Left renal pelvis (tissue), 4 donors: ENCODE measurements around the gene SDCCAG8. TPM values are rescaled to one million over a fixed set of nuclear protein-coding genes. Genes with fewer than 3 reads are reported as not detected.
A peak's percentile ranks its signal among the peaks of the same experiment; 100 is the strongest.

Experiments used
- DNase-seq, 4 donors: peaks; one replicate each; pipeline ENCODE4 v3.0.0-alpha.2; 2013; ENCODE audit warnings: low read depth in 4 of 4, low spot score in 3 of 4
- polyA plus RNA-seq, 4 donors: library from polyadenylated mRNA; unstranded; fragments of 120-200 nt; gene quantifications; one replicate each; pipeline ENCODE4 v1.2.1, GENCODE V29; 2013; ENCODE audit not compliant: insufficient read length in 4 of 4

The SDCCAG8 gene
- polyA plus RNA-seq, 4 donors, result 39.2 to 44.0 (median 42.4) TPM

DNA sequence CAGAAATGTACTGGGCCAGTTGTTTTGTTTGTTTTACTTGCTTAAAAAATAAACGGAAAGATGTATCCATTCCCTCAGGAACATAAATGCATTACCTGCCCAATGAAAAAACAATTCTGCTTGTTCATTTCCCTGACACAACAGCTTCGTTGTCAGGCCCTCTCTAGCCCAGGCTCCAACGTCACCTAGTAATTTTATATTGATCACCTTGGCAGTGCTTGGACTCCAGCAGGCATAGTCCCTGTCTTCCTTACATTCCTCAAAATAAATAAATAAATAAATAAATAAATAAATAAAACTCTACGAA lies 2.0 kb upstream of the SDCCAG8 start:
- no peak for DNase-seq

DNA sequence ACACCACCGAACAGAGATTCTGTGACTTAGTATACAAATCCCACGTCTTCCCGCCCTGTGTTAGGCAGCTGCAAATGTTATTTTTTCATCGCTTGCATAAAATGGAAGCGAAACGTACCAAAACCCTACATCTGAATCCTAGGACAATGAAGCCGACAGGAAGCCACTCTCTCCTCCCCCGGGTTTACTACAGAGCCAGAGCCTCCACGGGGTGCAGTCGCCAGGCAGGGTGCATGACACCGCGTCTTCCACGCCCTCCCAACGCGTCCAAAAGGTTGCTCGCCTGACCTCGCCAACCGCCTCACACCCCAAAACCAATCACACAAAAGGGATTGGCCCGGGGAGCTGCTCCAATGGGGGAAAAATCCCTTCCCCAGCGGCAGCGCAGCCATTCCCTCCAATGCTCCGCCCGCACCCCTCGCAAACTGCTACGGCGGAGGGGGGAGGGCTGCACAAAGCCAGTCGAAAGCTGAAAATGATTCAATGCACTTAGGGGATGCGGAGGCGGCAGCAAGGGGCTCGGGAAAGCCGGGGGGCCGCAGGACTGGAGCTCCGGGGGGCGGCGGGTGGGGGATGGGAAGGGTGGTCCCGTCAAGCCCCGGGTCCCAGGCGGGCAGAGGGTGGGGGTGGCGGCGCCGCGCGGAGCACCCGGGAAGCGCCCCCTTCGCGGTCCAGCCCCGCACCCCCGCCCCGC lies 1.5 kb upstream of the SDCCAG8 start:
- peak in 2 of 4 donors; percentile 43 to 50 for DNase-seq

DNA sequence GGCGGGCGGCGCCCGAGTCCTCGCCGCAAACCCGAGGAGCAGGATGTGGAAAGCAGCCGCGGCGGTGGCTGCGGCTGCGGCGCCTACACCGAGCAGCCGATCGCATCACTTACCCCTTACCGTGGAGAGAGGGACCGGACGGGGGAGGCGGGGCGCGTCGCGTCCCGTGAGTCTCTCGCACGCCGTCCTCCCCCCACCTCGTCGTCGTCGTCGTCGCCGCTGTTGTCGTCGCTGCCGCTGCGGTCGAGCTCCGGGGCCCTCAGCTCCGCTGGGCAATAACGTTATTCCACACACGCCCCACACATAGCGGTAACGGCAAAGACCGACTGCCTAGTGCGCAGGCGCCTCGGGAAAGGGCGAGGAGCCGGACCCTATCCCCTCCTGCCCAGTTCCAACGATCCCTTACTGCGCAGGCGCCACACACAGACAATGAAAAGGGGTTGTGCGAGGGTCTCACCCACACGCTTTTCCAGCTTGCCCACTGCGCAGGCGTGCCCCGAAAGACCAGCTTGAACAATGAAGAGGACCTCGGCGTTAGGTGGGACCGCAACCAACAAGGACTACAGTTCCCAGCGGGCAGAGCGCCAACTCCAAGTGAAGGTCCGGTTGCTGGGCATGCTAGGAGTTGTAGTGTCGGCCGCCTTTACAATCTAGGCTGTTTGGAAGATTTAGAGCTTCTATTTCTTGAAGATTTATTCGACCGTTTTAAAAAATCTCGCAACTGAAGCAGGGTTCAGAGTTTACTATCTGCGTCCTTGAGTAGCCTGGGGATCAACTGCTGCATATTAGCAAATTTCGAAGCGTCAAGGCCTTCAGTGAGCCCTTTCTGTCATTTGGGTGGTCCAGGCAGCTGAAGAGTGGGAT lies 682 bp upstream of the SDCCAG8 start, which contains the start of gene CEP170:
TSS of gene CEP170 (minus strand) at position 355 of the 864 bp plus-strand sequence. CDS start 30,001 bp downstream, outside the sequence.
- DNase-seq, result peak; percentile 97 to 99 (median 98)

DNA sequence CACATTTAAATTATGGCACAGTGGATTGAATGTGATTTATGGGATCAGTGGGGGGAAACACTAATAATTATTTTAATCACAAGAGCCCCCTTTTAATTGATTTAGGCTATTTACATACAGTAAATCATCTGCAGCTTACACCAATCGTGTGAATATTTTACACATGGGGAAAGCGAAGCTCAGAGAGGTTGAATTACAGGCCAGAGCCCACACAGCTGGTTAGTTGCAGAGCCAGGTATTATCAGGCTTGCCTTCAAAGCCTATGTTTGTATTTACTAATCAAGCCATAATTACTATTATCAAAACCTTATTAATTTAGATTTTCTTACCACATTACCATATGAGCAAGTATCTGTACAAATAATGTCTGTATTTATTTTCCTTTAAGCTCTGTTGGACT lies 749 bp downstream of the SDCCAG8 start:
- no peak for DNase-seq

DNA sequence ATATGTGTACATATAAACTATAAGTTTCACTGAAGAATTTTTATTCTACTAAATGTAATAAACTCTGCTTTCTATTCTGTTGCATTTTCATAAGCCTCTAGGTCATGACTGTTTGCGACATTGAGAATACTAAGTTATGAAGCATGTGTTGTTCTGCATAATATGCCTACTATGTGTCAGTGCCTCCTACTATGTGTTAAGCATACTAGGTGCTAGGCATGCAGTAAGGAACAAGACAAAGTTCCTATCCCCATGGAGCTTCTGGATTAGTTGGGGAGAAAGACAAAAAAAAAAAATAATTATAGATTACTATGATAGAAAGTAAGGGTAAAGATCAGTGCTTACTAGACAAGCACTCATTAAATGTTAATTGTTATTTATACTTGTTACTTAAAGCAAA lies 1.3 kb downstream of the SDCCAG8 start:
- DNase-seq, result no peak

DNA sequence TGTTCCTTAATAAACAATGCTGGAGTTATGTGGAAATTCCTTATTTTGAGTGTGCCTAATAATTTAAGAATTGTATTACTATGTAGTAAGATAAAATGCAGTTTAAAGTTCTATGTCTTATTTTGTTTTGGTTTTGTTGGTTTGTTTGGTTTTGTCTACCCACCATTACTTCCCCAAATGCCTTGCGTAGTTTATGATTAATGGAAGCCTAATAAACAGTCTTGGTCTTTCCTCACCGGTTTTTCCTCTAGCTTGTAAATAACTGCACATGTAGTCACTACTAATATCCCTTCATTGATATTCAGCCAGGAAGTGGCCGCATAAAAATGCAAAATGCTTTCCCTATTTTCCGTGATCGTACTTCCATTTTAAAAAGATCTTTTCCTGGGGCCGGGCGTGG lies 2.9 kb downstream of the SDCCAG8 start:
- DNase-seq, result no peak

DNA sequence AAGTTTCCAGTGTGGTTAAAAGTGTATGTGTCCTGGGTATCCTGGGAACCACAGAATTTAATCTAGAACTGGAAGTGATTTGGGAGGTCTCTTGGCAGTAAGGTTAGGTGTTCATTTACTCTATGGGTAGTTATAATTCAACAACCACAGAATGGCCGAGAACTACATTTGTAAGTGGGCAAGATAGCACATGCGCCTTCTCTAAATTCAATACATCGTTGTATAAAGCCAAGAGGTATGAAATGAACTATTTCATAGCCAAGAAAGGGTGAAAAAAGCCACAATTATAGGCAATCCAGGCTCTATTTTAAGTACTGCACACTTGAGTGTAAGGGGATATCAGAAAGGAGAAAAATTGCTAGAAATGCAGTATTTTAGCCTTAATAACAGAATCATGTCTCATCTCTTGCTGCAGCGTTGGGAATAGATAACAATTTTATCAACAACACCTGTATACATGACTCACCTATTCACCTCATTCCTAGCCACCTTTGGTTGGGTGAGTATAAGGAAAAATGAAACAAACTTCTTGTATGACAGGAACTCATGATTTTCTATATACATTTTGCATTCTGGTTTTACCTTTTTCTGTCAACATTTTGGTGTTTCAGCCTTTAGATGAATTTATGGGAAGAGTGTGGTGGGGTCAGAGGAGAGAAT lies 4.5 kb downstream of the SDCCAG8 start:
- DNase-seq, result no peak

DNA sequence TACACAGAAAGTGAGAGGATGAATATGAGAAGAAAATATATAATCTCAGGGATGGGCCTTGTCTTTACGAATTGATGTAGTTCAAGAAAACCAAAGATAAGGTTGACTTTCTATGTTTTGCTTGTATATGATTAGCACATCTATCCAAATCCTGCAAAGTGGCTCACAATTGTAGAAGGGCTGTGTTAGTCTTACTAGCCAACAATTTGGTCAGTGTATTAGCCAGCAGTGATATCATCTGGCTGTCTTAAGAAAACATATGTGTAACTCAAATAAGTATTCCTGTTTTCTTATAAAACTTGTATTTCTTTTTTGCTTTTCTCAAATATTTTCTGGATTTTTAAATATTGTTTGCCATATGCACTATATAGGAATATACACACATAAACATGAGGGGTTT lies 5.5 kb downstream of the SDCCAG8 start:
- DNase-seq, result no peak

DNA sequence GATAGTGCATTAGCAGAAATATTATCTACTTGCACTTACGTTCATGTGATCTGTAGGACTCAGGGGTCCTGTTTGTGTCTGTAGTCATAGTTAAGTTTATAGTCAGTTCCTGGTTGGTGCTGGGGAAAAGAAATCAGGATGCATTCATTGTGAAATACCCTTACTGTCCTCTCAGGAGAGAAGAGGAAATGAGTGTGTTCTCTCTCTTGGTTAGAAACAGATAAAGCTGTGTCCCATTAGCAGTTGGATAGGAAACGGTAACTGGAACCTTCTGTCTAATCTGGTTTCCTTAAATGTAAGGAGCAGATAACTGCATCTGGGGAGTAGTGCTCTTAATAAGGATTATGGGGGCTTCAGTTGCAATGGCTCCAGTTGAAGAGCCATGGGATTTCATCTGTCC lies 8.9 kb downstream of the SDCCAG8 start:
- no peak for DNase-seq

DNA sequence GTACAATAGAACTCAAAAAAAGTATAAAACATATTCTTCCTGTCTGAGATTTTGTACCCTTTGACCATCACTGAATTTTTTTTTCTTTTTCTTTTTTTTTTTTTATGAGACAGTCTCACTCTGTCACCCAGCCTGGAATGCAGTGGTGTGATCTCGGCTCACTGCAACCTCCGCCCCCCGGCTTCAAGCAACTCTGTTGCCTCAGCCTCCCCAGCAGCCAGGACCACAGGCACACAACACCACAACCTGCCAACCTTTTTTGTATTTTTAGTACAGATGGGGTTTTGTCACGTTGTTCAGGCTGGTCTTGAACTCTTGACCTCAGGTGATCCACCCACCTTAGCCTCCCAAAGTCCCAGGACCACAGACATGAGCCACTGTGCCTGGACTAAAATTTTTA lies 10.4 kb downstream of the SDCCAG8 start:
- DNase-seq, result no peak

DNA sequence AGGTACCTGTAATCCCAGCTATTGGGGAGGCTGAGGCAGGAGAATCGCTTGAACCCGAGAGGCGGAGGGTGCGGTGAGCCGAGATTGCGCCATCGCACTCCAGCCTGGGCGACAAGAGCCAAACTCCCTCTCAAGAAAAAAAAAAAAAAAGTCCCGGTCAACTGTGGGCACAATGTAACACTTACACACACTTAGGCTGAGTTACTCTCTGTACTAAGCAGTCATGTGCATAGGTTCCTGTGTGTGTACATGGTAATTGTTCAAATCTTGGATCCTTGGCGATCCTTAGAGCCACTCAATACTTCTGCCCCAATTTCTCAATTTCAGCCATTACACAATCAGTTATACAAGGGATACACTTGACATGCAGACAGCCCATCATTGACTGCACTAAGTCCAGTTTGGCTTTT lies 11.6 kb downstream of the SDCCAG8 start:
- no peak for DNase-seq

DNA sequence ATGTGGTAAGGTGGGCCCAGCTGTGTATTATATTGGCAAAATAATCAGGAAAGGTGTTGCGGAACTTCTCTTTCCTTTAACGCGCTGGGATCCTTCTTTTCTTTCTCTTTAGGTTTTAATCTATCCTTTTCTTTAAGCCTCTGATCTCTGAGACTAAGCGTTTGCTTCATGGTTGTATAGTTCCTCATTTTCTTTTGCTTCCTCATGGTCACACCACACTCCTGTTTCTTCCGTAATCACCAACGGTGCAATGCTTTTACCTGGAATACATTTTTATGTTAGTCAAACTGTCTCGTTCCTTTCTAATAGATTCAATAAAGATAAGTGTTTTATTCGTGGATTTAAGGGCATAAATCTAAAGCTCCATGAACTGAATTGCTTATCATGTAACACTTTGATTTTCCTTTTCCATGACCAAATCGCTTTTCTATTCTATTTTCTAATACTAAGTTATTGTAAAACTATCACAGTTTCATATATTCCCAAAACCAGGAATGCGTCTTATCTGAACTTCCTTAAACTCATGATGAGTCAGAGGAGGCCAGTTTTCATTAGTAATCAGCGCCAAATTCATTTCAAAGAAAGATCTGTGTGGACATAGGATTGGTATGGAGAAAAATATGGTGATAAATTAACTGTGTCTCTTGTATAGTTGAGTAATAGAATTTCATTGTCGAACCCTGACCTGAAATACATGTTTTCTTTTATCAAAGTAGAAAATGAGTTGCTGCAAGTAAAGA lies 12.2 kb downstream of the SDCCAG8 start:
- DNase-seq, result no peak

DNA sequence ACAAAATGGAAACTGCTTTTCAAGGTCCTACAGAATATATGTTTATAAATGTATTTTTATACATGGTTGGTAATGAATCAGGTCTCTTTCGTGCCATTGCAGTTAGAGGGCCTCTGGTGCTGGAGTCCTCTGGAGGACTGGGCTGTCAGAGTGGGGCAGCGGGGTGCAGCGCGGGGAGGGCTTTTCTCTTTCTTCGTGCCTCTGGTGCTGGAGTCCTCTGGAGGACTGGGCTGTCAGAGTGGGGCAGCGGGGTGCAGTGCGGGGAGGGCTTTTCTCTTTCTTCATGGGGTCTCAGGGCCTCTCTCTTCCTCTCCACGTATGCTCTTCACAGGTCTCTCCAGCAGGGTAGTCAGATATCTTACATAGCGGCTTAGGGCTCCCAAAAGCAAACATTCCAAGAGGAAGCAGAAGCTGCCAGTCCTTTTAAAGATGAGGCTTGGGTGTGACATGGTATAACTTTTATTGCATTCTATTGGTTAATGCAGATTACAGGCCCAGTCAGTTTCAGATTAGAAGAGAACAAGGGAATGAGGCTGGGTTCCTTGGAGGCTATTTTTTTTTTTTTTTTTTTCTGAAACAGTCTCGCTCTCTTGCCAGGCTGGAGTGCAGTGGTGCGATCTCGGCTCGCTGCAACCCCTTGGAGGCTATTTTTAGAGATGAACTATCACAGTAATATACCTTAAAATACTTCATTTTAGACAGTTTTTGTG lies 13.1 kb downstream of the SDCCAG8 start:
- DNase-seq, result no peak

DNA sequence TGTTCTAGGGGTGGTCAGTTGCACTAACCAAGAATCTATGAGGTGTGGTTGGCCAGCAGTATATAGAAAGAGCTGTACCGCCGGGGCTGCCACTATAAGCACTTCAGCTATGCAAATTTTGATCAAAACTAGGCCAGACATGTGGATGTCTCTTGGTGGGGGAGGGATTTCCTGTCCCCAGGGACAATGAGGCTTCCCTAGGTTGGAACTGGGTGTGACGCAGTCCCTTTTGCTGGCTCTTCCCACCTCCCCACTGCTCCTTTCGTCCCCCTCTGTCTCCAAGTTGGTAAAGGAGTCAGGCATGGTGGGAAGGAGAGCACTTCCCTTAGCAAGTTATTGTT lies 13.6 kb downstream of the SDCCAG8 start:
- DNase-seq, result no peak

DNA sequence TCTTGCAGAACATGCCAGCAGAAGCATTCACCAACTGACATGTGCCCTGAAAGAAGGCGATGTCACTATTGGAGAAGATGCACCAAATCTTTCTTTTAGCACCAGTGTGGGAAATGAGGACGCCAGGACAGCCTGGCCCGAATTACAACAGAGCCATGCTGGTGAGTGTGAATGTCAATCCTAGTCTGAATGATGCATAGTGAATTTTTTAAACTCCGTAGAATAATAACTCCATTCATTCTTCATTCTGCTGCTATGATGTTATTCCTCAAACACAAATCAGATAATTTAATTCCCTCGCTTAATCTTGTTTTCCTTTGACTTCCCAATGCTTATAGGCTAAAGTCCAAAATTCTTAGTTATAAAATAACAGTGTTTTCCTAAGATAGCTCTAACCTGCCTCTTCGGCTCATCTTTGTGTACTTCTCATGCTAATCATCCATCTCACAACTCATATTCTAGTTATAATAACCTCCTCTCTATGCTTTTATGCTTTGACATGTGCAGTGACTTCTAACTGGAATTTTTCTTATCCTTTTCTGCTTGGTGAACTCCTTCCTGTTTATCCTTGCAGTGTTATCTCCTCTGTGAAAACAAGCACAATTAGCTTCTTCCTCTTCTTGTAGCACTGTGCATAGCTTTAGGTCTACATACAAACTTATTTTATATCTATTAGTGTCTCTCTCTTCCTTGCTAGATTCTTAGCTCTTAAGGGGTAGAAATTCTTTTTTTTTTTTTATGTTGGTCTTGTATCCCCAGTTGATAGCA lies 14.4 kb downstream of the SDCCAG8 start:
- no peak for DNase-seq

DNA sequence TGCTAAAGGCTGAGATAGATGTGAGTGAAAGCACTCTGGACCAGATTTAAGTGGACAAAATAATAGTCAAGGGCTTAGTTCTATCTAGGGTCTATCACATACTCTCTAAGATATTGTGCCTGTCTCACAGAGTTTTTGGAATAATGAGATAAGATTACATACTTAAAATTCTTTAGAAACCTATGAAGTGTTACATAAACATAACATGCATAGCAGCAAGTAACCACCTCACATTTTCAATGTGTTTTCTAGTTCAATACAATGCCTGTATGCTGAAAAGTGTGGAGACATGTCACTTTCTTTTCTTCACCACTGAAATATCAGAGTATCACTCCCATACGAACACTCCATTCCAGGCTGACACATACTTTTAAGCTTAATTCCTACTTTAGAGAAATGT lies 16.2 kb downstream of the SDCCAG8 start:
- DNase-seq, result no peak

DNA sequence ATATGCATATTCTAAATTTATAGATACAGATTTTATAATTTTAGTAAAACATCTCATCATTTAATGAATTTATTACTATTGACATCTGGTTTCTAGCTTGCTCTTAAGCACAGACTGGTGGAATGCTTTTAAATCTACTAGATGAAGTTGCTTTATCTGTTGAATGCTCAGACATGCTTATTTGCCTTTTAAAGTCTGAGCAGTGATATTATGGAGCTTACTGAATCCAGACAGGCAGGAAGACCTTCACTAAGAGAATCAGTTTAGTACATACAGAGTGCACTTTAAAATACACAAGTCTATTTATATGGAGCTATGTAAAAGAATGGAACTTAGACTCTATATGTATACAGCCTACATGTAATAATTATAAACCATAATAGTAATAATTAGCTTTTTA lies 16.6 kb downstream of the SDCCAG8 start:
- no peak for DNase-seq

DNA sequence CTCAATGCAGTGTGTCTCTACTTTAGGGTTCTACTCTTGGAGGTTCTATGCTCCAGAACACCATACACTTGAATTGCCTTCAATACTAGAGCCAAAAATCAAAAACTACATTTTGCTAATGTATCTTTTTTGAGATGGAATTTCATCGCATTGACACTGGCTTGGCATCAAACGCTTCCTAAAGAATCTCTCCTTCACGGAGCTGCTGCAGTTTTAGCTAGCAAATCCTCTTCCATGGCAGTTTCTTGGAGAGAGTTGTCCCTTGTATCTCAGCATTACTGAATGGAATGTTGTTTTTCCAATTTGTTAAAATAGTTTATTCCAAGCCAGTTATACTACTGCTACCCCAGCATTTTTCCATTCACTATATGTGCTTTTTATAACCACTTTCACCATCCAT lies 17.7 kb downstream of the SDCCAG8 start:
- no peak for DNase-seq

DNA sequence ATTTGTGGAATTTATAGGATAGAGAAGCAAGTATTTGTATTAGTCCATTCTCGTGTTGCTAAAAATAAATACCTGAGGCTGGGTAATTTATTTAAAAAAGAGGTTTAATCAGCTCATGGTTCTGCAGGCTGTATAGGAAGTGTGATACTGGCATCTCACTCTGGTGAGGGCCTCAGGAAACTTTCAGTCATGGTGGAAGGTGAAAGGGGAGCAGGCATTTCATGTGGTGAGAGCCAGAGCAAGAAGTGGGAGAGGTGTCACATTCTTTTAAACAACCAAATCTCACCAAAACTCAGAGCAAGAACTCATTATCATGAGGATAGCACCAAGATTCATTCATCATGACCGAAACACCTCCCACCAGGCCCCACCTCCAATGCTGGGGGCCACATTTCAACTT lies 18.1 kb downstream of the SDCCAG8 start:
- no peak for DNase-seq

DNA sequence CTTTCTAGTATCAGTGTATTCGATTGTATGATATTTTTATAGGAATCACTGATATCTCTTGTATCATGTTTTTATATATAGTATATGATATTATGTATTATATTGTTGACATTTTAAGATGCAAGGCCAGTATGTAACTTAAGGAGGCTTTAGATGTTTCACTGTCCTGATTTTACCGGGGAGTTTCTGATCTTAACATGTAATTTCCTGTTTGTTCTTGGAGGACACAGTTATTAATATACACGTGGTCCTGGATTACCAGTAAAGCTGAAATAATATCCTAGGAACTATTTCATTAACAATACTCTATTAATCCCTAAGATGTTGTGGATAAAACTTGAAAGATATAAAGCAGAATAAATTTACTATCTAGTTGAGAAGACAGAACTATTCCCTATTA lies 19.5 kb downstream of the SDCCAG8 start:
- DNase-seq, result no peak
